ENCODE results near the gene ABCB9. TPM values are rescaled to one million over a fixed set of nuclear protein-coding genes. Genes with fewer than 3 reads are reported as not detected.

ABCB9 gene
- total RNA-seq, 1 experiment from 2014 or later, result 6.7 TPM

DNA sequence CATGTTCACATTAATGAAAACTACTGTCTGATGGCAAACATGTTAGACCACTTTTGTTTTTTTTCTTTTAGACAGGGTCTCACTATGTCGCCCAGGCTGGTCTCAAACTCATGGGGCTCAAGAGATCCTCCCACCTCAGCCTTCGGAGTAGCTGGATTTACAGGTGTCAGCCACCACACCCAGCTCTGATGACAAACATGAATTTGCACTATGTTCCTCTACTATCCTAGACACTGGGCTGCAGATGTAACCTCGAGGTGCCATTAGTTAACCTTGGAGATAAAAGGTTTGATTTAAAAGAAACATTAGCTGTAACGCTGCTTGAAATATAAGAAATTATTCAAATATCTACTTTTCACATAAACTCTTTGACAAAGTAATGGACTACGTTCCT is 78.4 kb downstream of the ABCB9 start:
- peaks cover 52% of the 10 kb centered on the region for H3K4me1 ChIP-seq
- H3K9me3 ChIP-seq, result no peaks in the 10 kb centered on the region
- Mint-ChIP-seq H3K36me3 (ENCODE audit: insufficient read depth, unreplicated experiment) (peaks cover 7% of the 10 kb centered on the region), H3K4me3 (ENCODE audit: unreplicated experiment) (no peak overlapping the region), H3K4me1 (ENCODE audit: low read depth, unreplicated experiment) (peaks cover 28% of the 10 kb centered on the region), H3K27me3 (ENCODE audit: insufficient read depth, unreplicated experiment) (no peaks in the 10 kb centered on the region), H3K9me3 (ENCODE audit: unreplicated experiment) (no peaks in the 10 kb centered on the region), H3K27ac (ENCODE audit: unreplicated experiment) (peak overlapping the region; percentile 16)
- BruUV-seq (replicated peaks), result no TSS peak
- ChIA-PET CTCF (interaction anchor here (0.6 to 1.3 kb wide), 3 partner anchors 9 to 114 kb away, joined by 3 to 7 read pairs (median 5); no protein-coding TSS in a partner anchor), POLR2A (interaction anchor here (0.5 kb wide), 1 partner anchor 79 kb away, joined by 3 read pairs; the partner anchor contains the start of gene ABCB9)
- no peak for DNase-seq
- TF ChIP-seq, protein P1, sequence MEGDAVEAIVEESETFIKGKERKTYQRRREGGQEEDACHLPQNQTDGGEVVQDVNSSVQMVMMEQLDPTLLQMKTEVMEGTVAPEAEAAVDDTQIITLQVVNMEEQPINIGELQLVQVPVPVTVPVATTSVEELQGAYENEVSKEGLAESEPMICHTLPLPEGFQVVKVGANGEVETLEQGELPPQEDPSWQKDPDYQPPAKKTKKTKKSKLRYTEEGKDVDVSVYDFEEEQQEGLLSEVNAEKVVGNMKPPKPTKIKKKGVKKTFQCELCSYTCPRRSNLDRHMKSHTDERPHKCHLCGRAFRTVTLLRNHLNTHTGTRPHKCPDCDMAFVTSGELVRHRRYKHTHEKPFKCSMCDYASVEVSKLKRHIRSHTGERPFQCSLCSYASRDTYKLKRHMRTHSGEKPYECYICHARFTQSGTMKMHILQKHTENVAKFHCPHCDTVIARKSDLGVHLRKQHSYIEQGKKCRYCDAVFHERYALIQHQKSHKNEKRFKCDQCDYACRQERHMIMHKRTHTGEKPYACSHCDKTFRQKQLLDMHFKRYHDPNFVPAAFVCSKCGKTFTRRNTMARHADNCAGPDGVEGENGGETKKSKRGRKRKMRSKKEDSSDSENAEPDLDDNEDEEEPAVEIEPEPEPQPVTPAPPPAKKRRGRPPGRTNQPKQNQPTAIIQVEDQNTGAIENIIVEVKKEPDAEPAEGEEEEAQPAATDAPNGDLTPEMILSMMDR (IDR thresholded peaks at IDR 0.05; ENCODE audit: insufficient read depth in 1 of 2, low read depth in 1 of 2, low read length in 1 of 2, severe bottlenecking in 1 of 2, unreplicated experiment in 1 of 2), result no peak
- H3K4me3 ChIP-seq (ENCODE audit: low read depth, low read length), result no peak overlapping the region
- intact Hi-C loops (cut with micrococcal nuclease; ENCODE audit: unreplicated experiment), result no loop called here
- no peaks in the 10 kb centered on the region for H3K27me3 ChIP-seq (replicated peaks; ENCODE audit: control insufficient read depth, insufficient read depth, low read length)
- no peaks in the 10 kb centered on the region for H3K36me3 ChIP-seq (ENCODE audit: control insufficient read depth, insufficient read depth, low read length)

DNA sequence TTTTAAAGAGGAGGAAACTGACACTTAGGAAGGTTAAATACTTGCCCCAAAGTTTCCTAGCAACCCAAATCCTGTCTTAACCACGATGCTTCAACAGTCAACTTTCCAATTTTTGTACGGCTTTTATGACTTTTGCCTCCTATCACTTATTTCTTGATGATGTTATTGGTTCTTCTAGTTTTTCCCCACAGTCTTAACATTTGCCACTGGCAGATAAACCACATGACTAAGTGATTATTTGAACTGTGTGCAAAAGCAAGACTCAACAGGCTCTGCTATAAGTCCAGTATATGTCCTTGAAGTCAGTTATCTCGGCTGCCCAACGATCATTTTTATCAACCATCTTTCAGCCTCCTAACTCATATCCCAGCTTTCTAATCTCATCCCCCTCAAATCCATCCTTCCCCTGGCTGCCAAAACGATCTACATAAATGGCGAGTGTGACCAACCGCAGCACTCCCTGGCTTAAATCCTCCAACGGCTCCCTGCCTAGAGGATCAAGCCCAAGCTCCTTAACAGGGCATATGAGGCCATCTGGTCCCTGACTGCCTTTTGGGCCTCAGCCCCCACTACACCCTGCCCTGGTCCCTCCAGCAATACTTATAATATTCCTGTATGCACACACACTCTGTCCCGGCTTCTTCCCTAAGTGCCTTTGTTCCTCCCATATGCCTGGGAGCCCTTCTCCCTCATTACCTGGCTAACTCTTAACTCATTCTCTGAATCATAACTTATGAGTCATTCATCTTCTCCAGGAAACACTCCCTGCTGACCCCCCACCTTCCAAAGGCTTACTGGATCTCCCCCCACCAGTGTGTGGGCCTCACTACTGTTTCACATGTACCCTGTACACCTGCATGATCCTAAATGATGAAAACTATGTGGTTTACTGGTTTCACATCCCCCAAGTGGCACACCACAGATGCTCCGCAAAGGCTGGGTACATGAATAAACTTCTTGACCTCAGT is 79.1 kb downstream of the ABCB9 start:
- H3K27ac Mint-ChIP-seq (ENCODE audit: unreplicated experiment), result peak overlapping the region; percentile 16
- Histone ChIP-seq H3K4me1 (peaks cover 49% of the 10 kb centered on the region), H3K9me3 (no peaks in the 10 kb centered on the region), H3K27me3 (replicated peaks; ENCODE audit: control insufficient read depth, insufficient read depth, low read length) (no peaks in the 10 kb centered on the region), H3K36me3 (ENCODE audit: control insufficient read depth, insufficient read depth, low read length) (no peaks in the 10 kb centered on the region), H3K4me3 (ENCODE audit: low read depth, low read length) (no peak overlapping the region)
- H3K36me3 Mint-ChIP-seq (ENCODE audit: insufficient read depth, unreplicated experiment), result peaks cover 7% of the 10 kb centered on the region
- TF ChIP-seq, protein P1 (IDR thresholded peaks at IDR 0.05; ENCODE audit: insufficient read depth in 1 of 2, low read depth in 1 of 2, low read length in 1 of 2, severe bottlenecking in 1 of 2, unreplicated experiment in 1 of 2), result no peak
- intact Hi-C loops (cut with micrococcal nuclease; ENCODE audit: unreplicated experiment), result no loop called here
- H3K27me3 Mint-ChIP-seq (ENCODE audit: insufficient read depth, unreplicated experiment), result no peaks in the 10 kb centered on the region
- DNase-seq, result no peak
- H3K4me1 Mint-ChIP-seq (ENCODE audit: low read depth, unreplicated experiment), result peaks cover 28% of the 10 kb centered on the region
- POLR2A ChIA-PET, result no interaction called here
- no peak overlapping the region for H3K4me3 Mint-ChIP-seq (ENCODE audit: unreplicated experiment)
- CTCF ChIA-PET, result no interaction called here
- BruUV-seq (replicated peaks), result no TSS peak
- H3K9me3 Mint-ChIP-seq (ENCODE audit: unreplicated experiment), result no peaks in the 10 kb centered on the region

DNA sequence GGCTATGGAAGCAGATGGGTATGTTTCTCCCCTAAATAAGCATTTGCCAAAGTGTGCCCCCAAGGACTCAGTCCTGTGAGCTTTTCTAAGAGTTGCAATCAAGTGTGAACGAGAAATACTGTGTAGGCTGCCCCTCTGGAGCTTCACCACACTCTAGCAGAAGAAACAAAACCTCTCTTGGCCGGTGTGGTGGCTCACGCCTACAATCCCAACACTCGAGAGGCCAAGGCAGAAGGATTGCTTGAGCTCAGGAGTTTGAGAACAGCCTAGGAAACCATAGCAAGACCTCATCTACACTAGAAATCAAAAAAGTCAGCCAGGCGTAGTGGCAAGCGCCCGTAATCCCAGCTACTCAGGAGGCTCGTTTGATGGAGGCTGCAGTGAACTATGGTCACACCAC is 80.1 kb downstream of the ABCB9 start:
- TF ChIP-seq, protein P1 (IDR thresholded peaks at IDR 0.05; ENCODE audit: insufficient read depth in 1 of 2, low read depth in 1 of 2, low read length in 1 of 2, severe bottlenecking in 1 of 2, unreplicated experiment in 1 of 2), result no peak
- H3K27ac Mint-ChIP-seq (ENCODE audit: unreplicated experiment), result no peak overlapping the region
- no peak overlapping the region for H3K4me3 ChIP-seq (ENCODE audit: low read depth, low read length)
- no peaks in the 10 kb centered on the region for H3K9me3 Mint-ChIP-seq (ENCODE audit: unreplicated experiment)
- POLR2A ChIA-PET, result no interaction called here
- no peaks in the 10 kb centered on the region for H3K27me3 Mint-ChIP-seq (ENCODE audit: insufficient read depth, unreplicated experiment)
- no peak overlapping the region for H3K4me3 Mint-ChIP-seq (ENCODE audit: unreplicated experiment)
- peaks cover 39% of the 10 kb centered on the region for H3K4me1 ChIP-seq
- peaks cover 7% of the 10 kb centered on the region for H3K36me3 Mint-ChIP-seq (ENCODE audit: insufficient read depth, unreplicated experiment)
- peaks cover 28% of the 10 kb centered on the region for H3K4me1 Mint-ChIP-seq (ENCODE audit: low read depth, unreplicated experiment)
- DNase-seq, result no peak
- intact Hi-C loops (cut with micrococcal nuclease; ENCODE audit: unreplicated experiment), result no loop called here
- no TSS peak for BruUV-seq (replicated peaks)
- H3K36me3 ChIP-seq (ENCODE audit: control insufficient read depth, insufficient read depth, low read length), result no peaks in the 10 kb centered on the region
- H3K27me3 ChIP-seq (replicated peaks; ENCODE audit: control insufficient read depth, insufficient read depth, low read length), result no peaks in the 10 kb centered on the region
- H3K9me3 ChIP-seq, result no peaks in the 10 kb centered on the region
- CTCF ChIA-PET, result no interaction called here
